Brain microvascular endothelial cell (primary cell): Measurements from ENCODE around the gene TEAD1.

Experiments used
- DNase-seq: peaks from one replicate; pipeline ENCODE4 v3.0.0-alpha.2; 2020
- H3K27ac ChIP-seq: fragments of 250-450 bp; sonication (Bioruptor Pico); 2 replicates; pipeline ENCODE4 v1.5.1; 2020; ENCODE audit warnings: mild to moderate bottlenecking, moderate library complexity
- H3K27me3 ChIP-seq: fragments of 250-450 bp; sonication (Bioruptor Pico); replicated peaks from 2 replicates; pipeline ENCODE4 v1.5.1; 2020; ENCODE audit warnings: mild to moderate bottlenecking
- H3K36me3 ChIP-seq: fragments of 250-450 bp; sonication (Bioruptor Pico); replicated peaks from 2 replicates; pipeline ENCODE4 v1.5.1; 2020; ENCODE audit warnings: mild to moderate bottlenecking
- H3K4me3 ChIP-seq: 2 replicates; pipeline ENCODE4 v1.5.1; 2011; ENCODE audit warnings: low read depth, mild to moderate bottlenecking, control low read depth, low read length, moderate library complexity
- CTCF ChIP-seq: IDR thresholded peaks from 2 replicates; pipeline ENCODE4 v1.5.1; 2011; ENCODE audit warnings: low read depth, mild to moderate bottlenecking, moderate library complexity, low read length, control low read depth, inconsistent platforms; ENCODE audit errors: missing control alignments
- in situ Hi-C: cut with HindIII; loops from 2 replicates; pipeline ENCODE4 v1.10.0; 2017; ENCODE audit warnings: low sequenced_read_pairs, low pct_ligation_motif_present

Gene TEAD1

GRCh38 chr11:12799334-12799835 is 125.2 kb downstream of the TEAD1 start:
- Histone ChIP-seq H3K27ac (peak overlapping the region; percentile 83), H3K36me3 (peaks cover 13% of the 10 kb centered on the region)
- in situ Hi-C loops, result no loop called here

GRCh38 chr11:12800032-12800671 is 125.9 kb downstream of the TEAD1 start:
- Histone ChIP-seq H3K4me3 (no peak overlapping the region), H3K27ac (peak overlapping the region; percentile 83), H3K36me3 (peaks cover 10% of the 10 kb centered on the region), H3K27me3 (no peaks in the 10 kb centered on the region)
- in situ Hi-C loops, result no loop called here
- no peak for TF ChIP-seq CTCF
- peak; percentile 85 for DNase-seq

More at GRCh38 chr11:12799334-12799835, 125.2 kb downstream of the TEAD1 start:
- TF ChIP-seq CTCF, result no peak
- H3K27me3 ChIP-seq, result no peaks in the 10 kb centered on the region
- no peak for DNase-seq
- H3K4me3 ChIP-seq, result no peak overlapping the region

GRCh38 chr11:12800871-12801270 is 126.7 kb downstream of the TEAD1 start:
- Histone ChIP-seq H3K27me3 (no peaks in the 10 kb centered on the region), H3K4me3 (no peak overlapping the region), H3K36me3 (peaks cover 5% of the 10 kb centered on the region), H3K27ac (peak overlapping the region; percentile 83)
- in situ Hi-C loops, result no loop called here
- no peak for TF ChIP-seq CTCF
- no peak for DNase-seq

- in situ Hi-C loops, result no loop called here
Measured at GRCh38 chr11:12801976-12802375, 127.8 kb downstream of the TEAD1 start.

GRCh38 chr11:12802418-12803085 is 128.3 kb downstream of the TEAD1 start:
- no peak for TF ChIP-seq CTCF
- Histone ChIP-seq H3K36me3 (peaks cover 5% of the 10 kb centered on the region), H3K27ac (peak overlapping the region; percentile 71), H3K4me3 (no peak overlapping the region), H3K27me3 (no peaks in the 10 kb centered on the region)
- in situ Hi-C loops, result no loop called here
- DNase-seq, result peak; percentile 79

More at GRCh38 chr11:12801976-12802375, 127.8 kb downstream of the TEAD1 start:
- Histone ChIP-seq H3K4me3 (no peak overlapping the region), H3K27ac (peak overlapping the region; percentile 71), H3K27me3 (no peaks in the 10 kb centered on the region), H3K36me3 (peaks cover 5% of the 10 kb centered on the region)
- no peak for TF ChIP-seq CTCF
- no peak for DNase-seq
